Osteoblast (primary cell): ENCODE results near the gene TPSD1. TPM values are rescaled to one million over a fixed set of nuclear protein-coding genes. Genes with fewer than 3 reads are reported as not detected.

Experiments
- DNase-seq: peaks from one replicate; pipeline ENCODE4 v3.0.0; 2011; ENCODE audit warnings: low spot score, mixed read lengths; ENCODE audit not compliant: insufficient read length; ENCODE audit errors: missing footprints
- H2AFZ ChIP-seq: 2 replicates; pipeline ENCODE4 v1.6.0; 2011; ENCODE audit warnings: mild to moderate bottlenecking, low read length
- H3K27ac ChIP-seq: 2 replicates; pipeline ENCODE4 v1.5.1; 2011; ENCODE audit warnings: mild to moderate bottlenecking, low read depth, low read length, moderate library complexity
- H3K27me3 ChIP-seq: 2 replicates; pipeline ENCODE4 v1.6.0; 2012; ENCODE audit warnings: mild to moderate bottlenecking, control low read depth, inconsistent platforms, low read length, moderate library complexity; ENCODE audit not compliant: insufficient read depth
- H3K36me3 ChIP-seq: 2 replicates; pipeline ENCODE4 v1.5.1; 2011; ENCODE audit warnings: mild to moderate bottlenecking, low read length, control low read depth, moderate library complexity; ENCODE audit not compliant: insufficient read depth
- H3K4me1 ChIP-seq: 2 replicates; pipeline ENCODE4 v1.5.1; 2011; ENCODE audit warnings: mild to moderate bottlenecking, low read length, control low read depth, moderate library complexity; ENCODE audit not compliant: insufficient read depth
- H3K4me2 ChIP-seq: 2 replicates; pipeline ENCODE4 v1.6.0; 2011; ENCODE audit warnings: mild to moderate bottlenecking, low read length; ENCODE audit not compliant: insufficient read depth
- H3K4me3 ChIP-seq: fragments of 200-600 bp; sonication (generic); 3 replicates; pipeline ENCODE4 v1.5.1; 2012; ENCODE audit warnings: mild to moderate bottlenecking, low read length, inconsistent platforms; ENCODE audit not compliant: insufficient read depth
- H3K79me2 ChIP-seq: 2 replicates; pipeline ENCODE4 v1.6.0; 2012; ENCODE audit warnings: mild to moderate bottlenecking, low read length, control low read depth, inconsistent platforms; ENCODE audit not compliant: insufficient read depth
- H3K9me3 ChIP-seq: 2 replicates; pipeline ENCODE4 v1.5.1; 2011; ENCODE audit warnings: low read depth, low read length, control low read depth
- H4K20me1 ChIP-seq: 2 replicates; pipeline ENCODE4 v1.6.0; 2012; ENCODE audit warnings: mild to moderate bottlenecking, low read length, control low read depth; ENCODE audit not compliant: insufficient read depth
- total RNA-seq: library from RNA; depleted of rRNA; stranded (reverse); fragments of >200 nt; gene quantifications from 2 replicates; pipeline ENCODE4 v1.2.3, GENCODE V29; 2012
- TF ChIP-seq, protein P1 (sequence below): IDR thresholded peaks from 2 replicates; pipeline ENCODE4 v1.5.1; 2011; ENCODE audit warnings: mild to moderate bottlenecking, low read depth, low read length, moderate library complexity; ENCODE audit errors: extremely low read depth

TPSD1 gene
- total RNA-seq, 1 donor: not detected

DNA sequence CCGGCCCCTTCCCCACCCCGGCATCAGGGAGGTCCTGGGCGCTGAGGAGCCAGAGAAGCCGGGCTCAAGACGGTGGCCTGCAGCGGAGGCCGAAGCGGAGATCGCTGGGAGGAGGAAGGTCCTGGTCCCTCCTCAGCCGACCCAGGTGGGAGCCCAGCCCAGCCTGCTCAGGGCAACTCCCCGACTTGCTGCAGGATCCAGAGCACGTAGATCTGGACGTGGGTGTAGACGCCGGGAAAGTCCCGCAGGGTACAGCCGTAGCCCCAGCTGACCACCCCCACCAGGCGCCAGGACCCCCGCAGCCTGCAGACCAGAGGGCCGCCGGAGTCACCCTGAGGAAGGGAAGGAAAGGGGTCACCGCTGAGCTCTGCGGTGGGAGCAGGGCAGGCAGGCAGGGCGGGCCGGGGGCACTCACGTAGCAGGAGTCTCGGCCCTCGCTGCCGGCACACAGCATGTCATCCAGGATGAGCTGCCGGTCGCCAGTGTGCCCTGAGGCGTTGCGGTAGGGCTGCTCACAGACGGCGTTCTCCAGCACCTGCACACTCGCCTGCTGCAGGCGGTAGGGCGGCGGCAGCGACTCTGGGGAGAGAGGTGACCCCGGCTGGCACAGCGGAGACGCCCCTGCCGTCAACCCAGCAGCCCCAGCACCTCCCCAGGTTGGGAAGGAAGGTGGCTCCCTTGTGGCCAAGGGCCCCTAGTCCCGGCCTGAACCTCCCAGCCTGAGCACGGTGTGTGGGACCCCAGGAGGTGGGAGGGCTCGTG lies 5.4 kb downstream of the TPSD1 start:
- Histone ChIP-seq H3K27ac (no peak overlapping the region), H3K79me2 (no peaks in the 10 kb centered on the region), H4K20me1 (peaks cover 4% of the 10 kb centered on the region), H3K9me3 (no peaks in the 10 kb centered on the region), H2AFZ (no peak overlapping the region), H3K27me3 (peaks cover 29% of the 10 kb centered on the region), H3K4me3 (no peak overlapping the region), H3K4me1 (no peaks in the 10 kb centered on the region), H3K4me2 (no peak overlapping the region), H3K36me3 (no peaks in the 10 kb centered on the region)
- TF ChIP-seq, protein P1, sequence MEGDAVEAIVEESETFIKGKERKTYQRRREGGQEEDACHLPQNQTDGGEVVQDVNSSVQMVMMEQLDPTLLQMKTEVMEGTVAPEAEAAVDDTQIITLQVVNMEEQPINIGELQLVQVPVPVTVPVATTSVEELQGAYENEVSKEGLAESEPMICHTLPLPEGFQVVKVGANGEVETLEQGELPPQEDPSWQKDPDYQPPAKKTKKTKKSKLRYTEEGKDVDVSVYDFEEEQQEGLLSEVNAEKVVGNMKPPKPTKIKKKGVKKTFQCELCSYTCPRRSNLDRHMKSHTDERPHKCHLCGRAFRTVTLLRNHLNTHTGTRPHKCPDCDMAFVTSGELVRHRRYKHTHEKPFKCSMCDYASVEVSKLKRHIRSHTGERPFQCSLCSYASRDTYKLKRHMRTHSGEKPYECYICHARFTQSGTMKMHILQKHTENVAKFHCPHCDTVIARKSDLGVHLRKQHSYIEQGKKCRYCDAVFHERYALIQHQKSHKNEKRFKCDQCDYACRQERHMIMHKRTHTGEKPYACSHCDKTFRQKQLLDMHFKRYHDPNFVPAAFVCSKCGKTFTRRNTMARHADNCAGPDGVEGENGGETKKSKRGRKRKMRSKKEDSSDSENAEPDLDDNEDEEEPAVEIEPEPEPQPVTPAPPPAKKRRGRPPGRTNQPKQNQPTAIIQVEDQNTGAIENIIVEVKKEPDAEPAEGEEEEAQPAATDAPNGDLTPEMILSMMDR: no peak
- DNase-seq: no peak

DNA sequence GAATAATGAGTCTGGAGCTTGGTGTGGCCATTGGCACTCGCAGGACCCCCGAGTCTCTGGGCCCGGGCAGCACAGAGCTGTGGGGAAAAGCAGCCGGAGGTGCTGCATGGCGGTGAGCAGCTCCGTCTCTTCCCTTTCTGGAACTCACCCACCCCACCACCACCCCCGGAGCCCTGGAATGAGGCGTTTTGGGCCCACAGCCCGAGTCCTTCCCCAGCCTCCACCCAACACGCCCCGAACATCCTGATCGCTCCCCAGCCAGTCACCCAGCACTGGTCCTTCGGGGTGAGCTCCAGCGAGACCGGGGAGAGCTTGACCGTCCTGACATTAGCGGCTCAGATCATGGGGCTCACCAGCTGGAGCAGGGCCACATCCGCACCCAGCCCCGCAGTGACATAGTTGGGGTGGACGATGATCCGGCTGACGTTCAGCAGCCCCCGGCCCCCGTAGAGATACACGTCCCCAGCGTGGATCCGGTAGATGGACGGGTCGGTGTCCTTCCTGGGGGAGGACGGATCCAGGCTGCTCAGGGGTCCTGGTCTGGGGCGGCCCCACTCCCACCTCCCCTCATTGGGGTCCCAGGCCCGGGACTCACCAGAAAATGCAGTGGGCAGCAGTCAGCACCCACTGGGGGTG lies 6.5 kb downstream of the TPSD1 start:
- Histone ChIP-seq H3K79me2 (no peaks in the 10 kb centered on the region), H3K27ac (no peak overlapping the region), H2AFZ (no peak overlapping the region), H3K4me2 (no peak overlapping the region), H3K36me3 (no peaks in the 10 kb centered on the region), H3K27me3 (peaks cover 29% of the 10 kb centered on the region), H3K9me3 (no peaks in the 10 kb centered on the region), H4K20me1 (peaks cover 4% of the 10 kb centered on the region), H3K4me1 (no peaks in the 10 kb centered on the region), H3K4me3 (no peak overlapping the region)
- TF ChIP-seq, protein P1: no peak
- no peak for DNase-seq

- Histone ChIP-seq H3K27ac (no peak overlapping the region), H3K4me2 (no peak overlapping the region), H3K27me3 (peaks cover 29% of the 10 kb centered on the region), H3K36me3 (no peaks in the 10 kb centered on the region), H3K9me3 (no peaks in the 10 kb centered on the region), H3K79me2 (no peaks in the 10 kb centered on the region), H4K20me1 (peaks cover 4% of the 10 kb centered on the region), H3K4me1 (no peaks in the 10 kb centered on the region), H3K4me3 (no peak overlapping the region), H2AFZ (no peak overlapping the region)
- no peak for DNase-seq
- TF ChIP-seq, protein P1: no peak
These were observed 7.0 kb downstream of the TPSD1 start for GRCh38 chr16:1262846-1263221.

DNA sequence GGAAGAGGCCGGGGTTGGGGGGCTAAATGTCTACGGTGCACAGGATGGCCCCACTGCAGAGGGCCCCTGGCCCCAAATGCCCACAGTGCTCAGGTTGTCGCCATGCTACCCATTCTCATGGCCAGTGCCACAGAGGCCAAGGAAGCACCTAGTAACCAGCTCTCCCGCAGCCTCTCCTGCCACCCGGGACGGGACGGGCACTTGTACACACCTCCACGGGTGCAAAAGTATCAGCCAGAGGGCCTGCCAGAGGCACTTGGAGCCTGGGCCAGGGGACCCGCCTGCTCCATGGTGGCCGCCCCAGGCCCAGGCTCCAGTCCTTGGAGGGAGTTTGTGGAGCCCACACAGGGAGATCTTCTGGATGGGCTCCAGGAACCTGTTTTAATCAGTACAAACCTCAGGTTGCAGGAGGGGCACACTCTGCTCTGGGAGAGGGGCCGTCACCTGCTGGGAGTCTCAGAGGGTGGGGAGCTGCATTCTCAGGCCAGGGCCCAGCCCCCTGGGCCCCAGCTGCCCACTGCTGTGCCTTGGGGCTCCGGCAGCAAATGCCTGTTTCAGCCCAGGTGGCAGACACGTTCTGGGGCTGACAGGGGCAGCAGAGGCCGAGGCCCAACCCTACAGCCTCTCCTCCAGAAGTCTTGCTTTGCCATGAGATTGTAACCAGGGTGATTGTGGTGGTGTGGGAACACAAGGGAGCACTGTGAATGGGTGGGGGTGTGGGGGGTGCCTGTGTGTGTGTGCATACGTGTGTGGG lies 7.9 kb downstream of the TPSD1 start:
- DNase-seq: no peak
- Histone ChIP-seq H3K27ac (no peak overlapping the region), H3K79me2 (no peaks in the 10 kb centered on the region), H3K36me3 (no peaks in the 10 kb centered on the region), H3K27me3 (peaks cover 29% of the 10 kb centered on the region), H3K4me1 (no peaks in the 10 kb centered on the region), H2AFZ (no peak overlapping the region), H4K20me1 (peaks cover 4% of the 10 kb centered on the region), H3K4me2 (no peak overlapping the region), H3K4me3 (no peak overlapping the region), H3K9me3 (no peaks in the 10 kb centered on the region)
- TF ChIP-seq, protein P1: no peak
